ENCODE measurements around the gene CRYBA2.

Gene CRYBA2

GRCh38 chr2:219022616-219023015 is 29.4 kb upstream of the CRYBA2 start:
- no peak for DNase-seq

GRCh38 chr2:219022041-219022440 is 28.8 kb upstream of the CRYBA2 start:
- no peak for DNase-seq

- no peak for DNase-seq
Measured at GRCh38 chr2:219021591-219021990, 28.4 kb upstream of the CRYBA2 start.

GRCh38 chr2:219020604-219021365 is 27.6 kb upstream of the CRYBA2 start:
- no peak for DNase-seq

- no peak for DNase-seq
Measured at GRCh38 chr2:219019436-219019835, 26.2 kb upstream of the CRYBA2 start.

- DNase-seq, result no peak
Measured at GRCh38 chr2:219018726-219019125, 25.5 kb upstream of the CRYBA2 start.

GRCh38 chr2:219018286-219018685 is 25.1 kb upstream of the CRYBA2 start:
- no peak for DNase-seq

GRCh38 chr2:219017201-219017931 is 24.1 kb upstream of the CRYBA2 start:
- no peak for DNase-seq

GRCh38 chr2:219016721-219017120 is 23.5 kb upstream of the CRYBA2 start:
- DNase-seq, result no peak

GRCh38 chr2:219010873-219011272 is 17.7 kb upstream of the CRYBA2 start:
- DNase-seq, result no peak

- no peak for DNase-seq
Measured at GRCh38 chr2:219010162-219010756, 17.0 kb upstream of the CRYBA2 start.

- DNase-seq, result no peak
Measured at GRCh38 chr2:219009294-219009693, 16.1 kb upstream of the CRYBA2 start.

- no peak for DNase-seq
Measured at GRCh38 chr2:219003979-219004378, 10.8 kb upstream of the CRYBA2 start.

- DNase-seq, result no peak
Measured at GRCh38 chr2:219003267-219003634, 10.0 kb upstream of the CRYBA2 start.

- peak; percentile 28 for DNase-seq
Measured at GRCh38 chr2:219002395-219003266, 9.4 kb upstream of the CRYBA2 start.

- no peak for DNase-seq
Measured at GRCh38 chr2:219001577-219002394, 8.6 kb upstream of the CRYBA2 start.

GRCh38 chr2:219001100-219001576 is 7.9 kb upstream of the CRYBA2 start:
- DNase-seq, result no peak

GRCh38 chr2:219000569-219000960 is 7.3 kb upstream of the CRYBA2 start:
- no peak for DNase-seq

GRCh38 chr2:218999881-219000568 is 6.8 kb upstream of the CRYBA2 start:
- DNase-seq, result no peak

GRCh38 chr2:218999021-218999880 is 6.0 kb upstream of the CRYBA2 start:
- no peak for DNase-seq

All from CD4-positive, alpha-beta T cell treated with Interleukin-17A for 1 hour (primary cell).